ENCODE results near the gene CCL3.

CCL3 gene

GRCh38 chr17:36049643-36050042 is 40.3 kb downstream of the CCL3 start:
- DNase-seq (ENCODE audit: low read depth in 2 of 3, low spot score in 2 of 3), result no peak

GRCh38 chr17:36048066-36048465 is 41.9 kb downstream of the CCL3 start:
- no peak for DNase-seq (ENCODE audit: low read depth in 2 of 3, low spot score in 2 of 3)

Data from activated CD8-positive, alpha-beta memory T cell treated with anti-CD3 and anti-CD28 coated beads for 48 hours (primary cell).